CD8-positive, alpha-beta memory T cell (primary cell): ENCODE data around the gene PLEKHG4. TPM values are rescaled to one million over a fixed set of nuclear protein-coding genes. Genes with fewer than 3 reads are reported as not detected.

Experiments used
- CTCF ChIA-PET: fragments of 350-600 bp; sonication (Branson Sonifier 250); formaldehyde crosslinking; loops from one replicate; lab custom pipeline; 2021; ENCODE audit warnings: antibody characterized with exemption; lab: Charles Lee
- POLR2A ChIA-PET: fragments of 350-600 bp; sonication (Branson Sonifier 250); formaldehyde crosslinking; loops from one replicate; lab custom pipeline; 2021; ENCODE audit warnings: antibody characterized with exemption; lab: Charles Lee
- DNase-seq, 5 donors: peaks; one replicate each; pipeline versions ENCODE4 v3.0.0 to v3.0.0-alpha.2; 2020 to 2022; ENCODE audit warnings: mixed read lengths in 1 of 5
- H3K27ac ChIP-seq: one replicate; pipeline ENCODE4 v1.7.0; 2013; ENCODE audit warnings: low read depth, mild to moderate bottlenecking, low read length, moderate library complexity
- H3K27me3 ChIP-seq: 2 replicates; pipeline ENCODE4 v1.7.0; 2013; ENCODE audit warnings: low read length, mild to moderate bottlenecking; ENCODE audit not compliant: insufficient read depth, poor library complexity, severe bottlenecking
- H3K36me3 ChIP-seq: 2 replicates; pipeline ENCODE4 v1.7.0; 2013; ENCODE audit warnings: mild to moderate bottlenecking, low read length, moderate library complexity; ENCODE audit not compliant: insufficient read depth
- H3K4me1 ChIP-seq: 2 replicates; pipeline ENCODE4 v1.7.0; 2013; ENCODE audit warnings: mild to moderate bottlenecking, low read length, moderate library complexity; ENCODE audit not compliant: insufficient read depth
- H3K4me3 ChIP-seq: 2 replicates; pipeline ENCODE4 v1.7.0; 2013; ENCODE audit warnings: mild to moderate bottlenecking, low read length
- H3K9me3 ChIP-seq: 2 replicates; pipeline ENCODE4 v1.7.0; 2013; ENCODE audit warnings: mild to moderate bottlenecking, low read length
- H3K27ac Mint-ChIP-seq, 8 donors: one replicate each; pipeline ENCODE4 v1.8.0; 2020 to 2021; ENCODE audit warnings: mixed read lengths in 8 of 8, mild to moderate bottlenecking in 6 of 8, inconsistent platforms in 3 of 8, moderate library complexity in 3 of 8
- H3K27me3 Mint-ChIP-seq, 2 donors: one replicate each; pipeline ENCODE4 v1.8.0; 2020 to 2021; ENCODE audit warnings: mixed read lengths in 2 of 2, mild to moderate bottlenecking in 1 of 2, moderate library complexity in 1 of 2
- H3K36me3 Mint-ChIP-seq, 3 donors: one replicate each; pipeline ENCODE4 v1.8.0; 2020 to 2021; ENCODE audit warnings: mixed read lengths in 3 of 3, inconsistent platforms in 1 of 3, mild to moderate bottlenecking in 1 of 3
- H3K4me1 Mint-ChIP-seq, 3 donors: one replicate each; pipeline ENCODE4 v1.8.0; 2020 to 2021; ENCODE audit warnings: mixed read lengths in 3 of 3, inconsistent platforms in 1 of 3, mild to moderate bottlenecking in 1 of 3
- H3K4me3 Mint-ChIP-seq, 7 donors: one replicate each; pipeline ENCODE4 v1.8.0; 2020 to 2021; ENCODE audit warnings: mixed read lengths in 7 of 7, mild to moderate bottlenecking in 6 of 7, moderate library complexity in 4 of 7, inconsistent platforms in 2 of 7
- H3K9me3 Mint-ChIP-seq, 5 donors: one replicate each; pipeline ENCODE4 v1.8.0; 2020 to 2022; ENCODE audit warnings: mixed read lengths in 5 of 5, mild to moderate bottlenecking in 3 of 5, moderate library complexity in 2 of 5, inconsistent platforms in 1 of 5
- polyA plus RNA-seq: library from polyadenylated mRNA; unstranded; fragments of 300-500 nt; fragmentation: Illumina TruSeq; gene quantifications from one replicate; pipeline ENCODE4 v1.2.3, GENCODE V29; 2021
- total RNA-seq, 2 experiments: library from RNA; stranded (reverse); gene quantifications; one replicate each; pipeline ENCODE4 v1.2.3, GENCODE V29; 2021

The PLEKHG4 gene
- total and polyA plus RNA-seq, 3 experiments from 2014 or later = 1.6 to 29.3 (median 25.3) TPM

DNA sequence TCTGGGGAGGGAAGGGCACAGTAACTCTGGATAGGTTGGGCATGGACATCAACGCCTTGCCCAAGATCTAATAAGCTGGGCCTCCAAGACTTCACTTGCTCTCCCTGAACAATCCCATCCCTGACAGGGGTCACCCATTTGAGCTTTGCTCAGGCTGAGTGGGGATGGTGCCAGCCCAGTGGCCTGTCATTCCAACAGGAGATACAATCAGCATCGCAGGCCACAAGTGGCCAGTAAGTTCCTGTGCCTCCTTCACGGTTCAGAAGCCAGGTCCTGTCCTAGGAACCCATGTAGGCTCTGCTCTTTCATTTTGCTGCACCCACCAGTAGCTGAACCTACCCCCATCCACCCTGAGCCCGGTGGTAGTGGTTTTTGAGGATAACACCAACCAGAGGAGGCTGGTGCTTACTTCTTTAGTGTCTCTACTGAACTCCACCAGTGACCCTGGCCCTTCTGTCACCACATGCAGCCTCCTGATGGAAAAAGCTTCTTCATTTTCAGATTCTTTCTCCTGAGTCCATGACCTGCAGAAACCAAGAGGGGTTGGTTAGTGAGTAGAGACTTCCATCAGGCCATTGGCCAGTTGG is 14.9 kb downstream of the PLEKHG4 start:
- H3K27ac Mint-ChIP-seq = peak overlapping the region in 1 of 8 donors; percentile 39
- peaks cover 5% of the 10 kb centered on the region for H3K4me1 ChIP-seq
- H3K36me3 Mint-ChIP-seq = no peaks in the 10 kb centered on the region
- no peaks in the 10 kb centered on the region for H3K9me3 Mint-ChIP-seq
- ChIA-PET POLR2A (no interaction called here), CTCF (no interaction called here)
- H3K4me1 Mint-ChIP-seq = peaks cover 12 to 24% (median 15%) of the 10 kb centered on the region in 3 donors
- no peak overlapping the region for H3K4me3 Mint-ChIP-seq
- no peaks in the 10 kb centered on the region for H3K36me3 ChIP-seq
- no peaks in the 10 kb centered on the region for H3K27me3 Mint-ChIP-seq
- no peak overlapping the region for H3K4me3 ChIP-seq
- no peak for DNase-seq
- no peak overlapping the region for H3K27ac ChIP-seq
- no peaks in the 10 kb centered on the region for H3K9me3 ChIP-seq
- no peaks in the 10 kb centered on the region for H3K27me3 ChIP-seq

DNA sequence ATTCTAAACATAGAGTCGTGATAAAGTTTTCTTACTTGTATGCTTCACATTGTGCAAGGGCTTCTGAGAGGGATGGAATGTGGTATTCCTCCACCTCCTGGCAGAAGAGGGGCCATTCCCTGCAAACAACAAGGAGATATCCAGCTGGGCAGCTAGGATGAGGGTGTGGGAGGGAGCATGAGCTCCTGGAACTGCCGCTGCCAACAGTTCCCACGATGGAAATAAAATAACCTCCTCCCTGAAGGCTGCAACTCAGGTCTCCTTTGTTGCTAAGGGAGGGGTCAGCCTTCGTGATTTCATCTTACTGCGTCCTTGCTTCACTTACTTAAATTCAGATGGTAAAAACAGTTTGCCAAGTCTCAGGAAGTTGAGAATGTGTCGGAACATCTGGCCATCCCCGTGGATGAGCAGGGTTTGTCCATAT is 15.6 kb downstream of the PLEKHG4 start:
- H3K27me3 Mint-ChIP-seq = no peaks in the 10 kb centered on the region
- no peak overlapping the region for H3K27ac Mint-ChIP-seq
- H3K9me3 Mint-ChIP-seq = no peaks in the 10 kb centered on the region
- POLR2A ChIA-PET = no interaction called here
- no peak for DNase-seq
- CTCF ChIA-PET = no interaction called here
- no peaks in the 10 kb centered on the region for H3K27me3 ChIP-seq
- no peaks in the 10 kb centered on the region for H3K36me3 Mint-ChIP-seq
- no peaks in the 10 kb centered on the region for H3K36me3 ChIP-seq
- no peaks in the 10 kb centered on the region for H3K4me1 ChIP-seq
- H3K27ac ChIP-seq = no peak overlapping the region
- H3K4me1 Mint-ChIP-seq = peaks cover 6 to 17% (median 8%) of the 10 kb centered on the region in 3 donors
- no peak overlapping the region for H3K4me3 Mint-ChIP-seq
- no peaks in the 10 kb centered on the region for H3K9me3 ChIP-seq
- H3K4me3 ChIP-seq = no peak overlapping the region

DNA sequence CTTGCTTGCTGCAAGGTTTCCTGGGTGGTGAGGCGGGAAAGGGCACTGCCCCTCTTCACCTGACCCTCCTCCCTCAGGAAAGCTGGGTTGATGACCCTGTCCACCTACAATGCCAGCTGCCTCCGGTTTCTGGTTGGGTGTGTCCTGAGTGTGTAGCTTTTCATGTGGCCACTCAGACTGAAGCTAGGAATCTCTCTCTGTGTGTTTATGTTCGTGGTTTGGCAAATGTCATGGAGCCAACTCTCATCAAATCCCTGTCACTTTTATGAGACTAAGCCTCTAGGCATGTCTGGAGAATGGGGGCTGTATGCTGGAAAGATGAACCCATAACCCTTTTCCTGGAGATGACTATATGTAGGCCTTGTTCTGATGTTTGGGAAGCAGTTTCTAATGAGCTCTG is 17.1 kb downstream of the PLEKHG4 start:
- H3K27me3 Mint-ChIP-seq = peaks cover 0 to 2% of the 10 kb centered on the region in 2 donors
- no peaks in the 10 kb centered on the region for H3K36me3 Mint-ChIP-seq
- H3K9me3 Mint-ChIP-seq = no peaks in the 10 kb centered on the region

DNA sequence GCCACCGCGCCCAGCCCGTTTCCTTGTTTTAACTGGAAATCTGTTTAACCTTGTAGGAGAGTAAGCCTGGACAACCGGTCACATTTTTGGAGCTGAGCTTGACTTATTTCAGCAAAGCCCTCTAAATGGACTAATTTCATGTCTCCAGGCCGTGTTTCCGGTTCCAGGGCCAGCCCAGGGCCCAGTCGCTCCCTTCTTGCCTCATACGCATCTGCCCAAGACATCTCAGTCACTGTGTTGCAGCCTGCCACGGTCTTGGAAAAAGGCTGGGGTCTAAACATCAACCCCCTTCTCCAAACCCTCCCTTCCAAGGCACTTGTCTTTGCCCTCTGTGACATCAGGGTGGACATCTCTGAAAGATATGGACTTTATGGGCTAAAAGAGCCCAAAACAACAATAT is 18.9 kb downstream of the PLEKHG4 start:
- POLR2A ChIA-PET = no interaction called here
- no peak overlapping the region for H3K27ac Mint-ChIP-seq
- H3K4me3 Mint-ChIP-seq = no peak overlapping the region
- no peak for DNase-seq
- Histone ChIP-seq H3K4me1 (no peaks in the 10 kb centered on the region), H3K27me3 (no peaks in the 10 kb centered on the region), H3K36me3 (no peaks in the 10 kb centered on the region), H3K9me3 (no peaks in the 10 kb centered on the region), H3K27ac (no peak overlapping the region), H3K4me3 (no peak overlapping the region)
- H3K36me3 Mint-ChIP-seq = no peaks in the 10 kb centered on the region
- H3K9me3 Mint-ChIP-seq = no peaks in the 10 kb centered on the region
- H3K27me3 Mint-ChIP-seq = peaks cover 0 to 7% of the 10 kb centered on the region in 2 donors
- CTCF ChIA-PET = no interaction called here
- peaks cover 0 to 6% (median 0%) of the 10 kb centered on the region in 3 donors for H3K4me1 Mint-ChIP-seq

More for the DNA sequence above, 17.1 kb downstream of the PLEKHG4 start:
- ChIA-PET CTCF (no interaction called here), POLR2A (interaction anchor here (0.6 kb wide), 1 partner anchor 16 kb away, joined by 3 read pairs; no protein-coding TSS in a partner anchor)
- Histone ChIP-seq H3K27ac (no peak overlapping the region), H3K4me1 (no peaks in the 10 kb centered on the region), H3K4me3 (no peak overlapping the region), H3K9me3 (no peaks in the 10 kb centered on the region), H3K36me3 (no peaks in the 10 kb centered on the region), H3K27me3 (no peaks in the 10 kb centered on the region)
- DNase-seq = no peak
- H3K4me3 Mint-ChIP-seq = no peak overlapping the region
- H3K4me1 Mint-ChIP-seq = peaks cover 0 to 6% (median 0%) of the 10 kb centered on the region in 3 donors
- no peak overlapping the region for H3K27ac Mint-ChIP-seq

DNA sequence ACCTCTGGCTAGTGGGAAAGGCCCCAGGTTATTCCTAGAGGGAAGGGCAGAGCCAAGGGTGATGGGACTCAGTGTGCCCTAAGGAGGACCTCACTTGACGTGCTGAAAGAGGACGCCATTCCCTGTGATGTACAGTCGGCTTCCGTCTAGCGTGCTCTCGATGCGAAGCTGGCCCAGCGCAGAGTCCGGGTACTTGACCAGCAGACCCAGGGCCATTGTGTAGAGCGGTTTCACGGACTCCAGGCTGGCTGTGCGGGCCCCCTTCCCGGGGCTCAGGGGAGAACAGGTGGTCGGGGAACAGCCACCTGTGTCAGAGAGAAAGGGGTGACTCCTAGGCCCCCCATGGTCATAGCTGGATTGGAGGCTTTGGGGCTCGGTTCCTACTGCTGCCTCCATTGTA is 19.9 kb downstream of the PLEKHG4 start:
- no peaks in the 10 kb centered on the region for H3K36me3 Mint-ChIP-seq
- H3K9me3 ChIP-seq = no peaks in the 10 kb centered on the region
- H3K4me3 Mint-ChIP-seq = no peak overlapping the region
- no peak for DNase-seq
- H3K36me3 ChIP-seq = no peaks in the 10 kb centered on the region
- H3K9me3 Mint-ChIP-seq = no peaks in the 10 kb centered on the region
- peaks cover 0 to 5% (median 0%) of the 10 kb centered on the region in 3 donors for H3K4me1 Mint-ChIP-seq
- peaks cover 1 to 7% of the 10 kb centered on the region in 2 donors for H3K27me3 Mint-ChIP-seq
- H3K27ac Mint-ChIP-seq = no peak overlapping the region
- no peak overlapping the region for H3K4me3 ChIP-seq
- ChIA-PET CTCF (no interaction called here), POLR2A (no interaction called here)
- no peak overlapping the region for H3K27ac ChIP-seq
- H3K4me1 ChIP-seq = no peaks in the 10 kb centered on the region
- H3K27me3 ChIP-seq = no peaks in the 10 kb centered on the region

DNA sequence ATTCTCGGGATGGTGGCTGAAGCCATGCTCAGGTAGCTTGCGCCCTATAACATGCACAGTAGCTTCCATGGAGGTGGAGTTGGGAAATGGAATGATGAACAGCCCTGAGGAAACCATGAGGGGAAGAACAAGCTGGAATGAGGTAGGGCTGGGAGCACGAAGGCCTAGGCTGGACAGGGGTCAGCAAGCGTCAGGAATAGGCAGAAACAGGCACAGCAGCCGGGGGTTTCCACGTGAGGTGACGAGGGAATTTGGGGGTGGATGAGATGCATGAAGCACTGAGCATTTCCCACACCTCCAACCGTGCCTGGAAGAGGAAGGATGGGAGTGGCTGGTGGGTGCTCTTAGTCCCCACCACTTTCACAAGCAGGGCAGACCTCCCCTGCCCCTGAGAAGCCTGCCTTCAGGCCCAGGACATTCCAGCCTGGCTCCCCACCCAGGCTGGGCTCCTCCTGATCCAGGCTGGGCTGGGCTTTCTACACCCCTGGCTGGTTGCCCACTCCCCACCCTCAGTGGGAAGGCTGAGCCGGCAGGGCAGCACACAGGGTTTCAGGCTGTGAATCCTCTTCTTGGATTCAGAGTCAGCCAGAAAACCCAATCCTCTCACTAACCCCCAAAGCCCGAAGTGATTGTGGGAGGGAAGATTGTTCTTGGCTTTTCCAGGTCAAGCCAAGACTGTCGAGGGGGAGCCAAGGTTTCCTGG is 21.9 kb downstream of the PLEKHG4 start:
- H3K4me3 ChIP-seq = no peak overlapping the region
- no peak for DNase-seq
- no peaks in the 10 kb centered on the region for H3K27me3 ChIP-seq
- no peaks in the 10 kb centered on the region for H3K9me3 ChIP-seq
- Mint-ChIP-seq H3K36me3 (no peaks in the 10 kb centered on the region), H3K4me1 (no peaks in the 10 kb centered on the region), H3K4me3 (no peak overlapping the region), H3K27ac (no peak overlapping the region), H3K9me3 (no peaks in the 10 kb centered on the region), H3K27me3 (peaks cover 1 to 13% of the 10 kb centered on the region in 2 donors)
- no peaks in the 10 kb centered on the region for H3K36me3 ChIP-seq
- POLR2A ChIA-PET = no interaction called here
- CTCF ChIA-PET = no interaction called here
- no peak overlapping the region for H3K27ac ChIP-seq
- H3K4me1 ChIP-seq = no peaks in the 10 kb centered on the region

DNA sequence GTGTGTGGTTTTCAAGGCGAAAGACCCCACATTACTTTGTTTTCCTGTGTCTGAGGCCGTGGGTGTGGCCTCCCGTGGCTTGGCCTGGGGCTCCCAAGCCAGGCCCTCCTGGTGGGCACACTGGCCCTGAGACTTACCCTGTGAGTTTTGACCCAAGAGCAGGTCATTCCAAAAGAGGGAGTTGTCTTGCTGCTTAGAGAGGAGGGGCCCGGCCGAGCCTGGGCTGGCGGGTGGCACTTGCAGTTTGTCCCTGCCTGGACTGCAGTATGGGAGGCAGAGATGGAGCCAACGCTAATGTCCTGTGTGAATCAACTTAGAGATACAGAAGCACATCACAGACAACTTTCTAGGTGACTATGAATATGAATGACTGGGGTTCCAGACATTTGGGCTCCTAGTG is 22.7 kb downstream of the PLEKHG4 start:
- H3K4me3 Mint-ChIP-seq = no peak overlapping the region
- Histone ChIP-seq H3K36me3 (no peaks in the 10 kb centered on the region), H3K9me3 (no peaks in the 10 kb centered on the region), H3K4me1 (no peaks in the 10 kb centered on the region), H3K27ac (no peak overlapping the region), H3K27me3 (no peaks in the 10 kb centered on the region), H3K4me3 (no peak overlapping the region)
- no peak overlapping the region for H3K27ac Mint-ChIP-seq
- ChIA-PET CTCF (no interaction called here), POLR2A (no interaction called here)
- H3K27me3 Mint-ChIP-seq = peaks cover 3 to 18% of the 10 kb centered on the region in 2 donors
- H3K9me3 Mint-ChIP-seq = no peaks in the 10 kb centered on the region
- H3K36me3 Mint-ChIP-seq = no peaks in the 10 kb centered on the region
- H3K4me1 Mint-ChIP-seq = no peaks in the 10 kb centered on the region
- no peak for DNase-seq

DNA sequence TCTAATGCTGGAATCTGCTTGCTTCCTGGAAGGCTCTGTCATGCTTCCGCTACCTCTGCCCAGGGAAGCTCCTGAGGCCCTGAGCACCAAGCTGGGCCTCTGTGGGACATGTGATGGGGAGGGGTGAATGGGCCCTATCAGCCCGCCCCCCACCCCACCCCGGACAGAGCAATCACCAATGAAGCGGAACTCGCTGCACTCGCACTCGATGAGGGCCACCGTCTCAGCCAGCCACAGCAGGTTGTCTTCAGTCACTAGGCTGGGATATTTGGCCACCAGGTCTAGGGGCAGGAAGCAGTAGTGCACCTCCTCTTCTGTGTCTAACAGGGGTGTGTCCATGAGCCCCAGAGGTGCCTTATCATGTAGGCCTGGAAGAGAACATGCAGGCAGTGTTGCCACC is 23.6 kb downstream of the PLEKHG4 start:
- Histone ChIP-seq H3K27ac (no peak overlapping the region), H3K27me3 (no peaks in the 10 kb centered on the region), H3K9me3 (no peaks in the 10 kb centered on the region), H3K4me3 (no peak overlapping the region), H3K4me1 (no peaks in the 10 kb centered on the region), H3K36me3 (no peaks in the 10 kb centered on the region)
- H3K9me3 Mint-ChIP-seq = no peaks in the 10 kb centered on the region
- no peak overlapping the region for H3K27ac Mint-ChIP-seq
- ChIA-PET CTCF (no interaction called here), POLR2A (interaction anchor here (0.6 kb wide), 1 partner anchor 23 kb away, joined by 3 read pairs; no protein-coding TSS in a partner anchor)
- H3K4me3 Mint-ChIP-seq = no peak overlapping the region
- no peaks in the 10 kb centered on the region for H3K36me3 Mint-ChIP-seq
- H3K4me1 Mint-ChIP-seq = no peaks in the 10 kb centered on the region
- H3K27me3 Mint-ChIP-seq = peaks cover 3 to 18% of the 10 kb centered on the region in 2 donors
- no peak for DNase-seq
